Cardiac septum (tissue), 1 donor: ENCODE results near the gene DNAJC4. TPM values are rescaled to one million over a fixed set of nuclear protein-coding genes. Genes with fewer than 3 reads are reported as not detected.

Source experiments
- DNase-seq: peaks from one replicate; pipeline ENCODE4 v3.0.0-alpha.2; 2020; ENCODE audit warnings: low spot score
- intact Hi-C: fragments of 100-400 bp; cut with DNase I; formaldehyde crosslinking; loops from one replicate; pipeline ENCODE4 v1.14.0; 2022
- total RNA-seq: library from RNA; stranded (reverse); fragmentation: NEBNext Ultra II Directional; extraction: Animal tissue kit (Norgen Biotek cat#: 25700); gene quantifications from one replicate; pipeline ENCODE4 v1.2.1, GENCODE V29; 2021
- donor health status: DM: no; HTN: no; CAD: no.

The DNAJC4 gene
- total RNA-seq, 1 donor from 2014 or later: 51.9 TPM

GRCh38 chr11:64207256-64208085 lies 22.9 kb upstream of the DNAJC4 start:
- peak; percentile 93 for DNase-seq
- intact Hi-C loops: no loop called here

DNA sequence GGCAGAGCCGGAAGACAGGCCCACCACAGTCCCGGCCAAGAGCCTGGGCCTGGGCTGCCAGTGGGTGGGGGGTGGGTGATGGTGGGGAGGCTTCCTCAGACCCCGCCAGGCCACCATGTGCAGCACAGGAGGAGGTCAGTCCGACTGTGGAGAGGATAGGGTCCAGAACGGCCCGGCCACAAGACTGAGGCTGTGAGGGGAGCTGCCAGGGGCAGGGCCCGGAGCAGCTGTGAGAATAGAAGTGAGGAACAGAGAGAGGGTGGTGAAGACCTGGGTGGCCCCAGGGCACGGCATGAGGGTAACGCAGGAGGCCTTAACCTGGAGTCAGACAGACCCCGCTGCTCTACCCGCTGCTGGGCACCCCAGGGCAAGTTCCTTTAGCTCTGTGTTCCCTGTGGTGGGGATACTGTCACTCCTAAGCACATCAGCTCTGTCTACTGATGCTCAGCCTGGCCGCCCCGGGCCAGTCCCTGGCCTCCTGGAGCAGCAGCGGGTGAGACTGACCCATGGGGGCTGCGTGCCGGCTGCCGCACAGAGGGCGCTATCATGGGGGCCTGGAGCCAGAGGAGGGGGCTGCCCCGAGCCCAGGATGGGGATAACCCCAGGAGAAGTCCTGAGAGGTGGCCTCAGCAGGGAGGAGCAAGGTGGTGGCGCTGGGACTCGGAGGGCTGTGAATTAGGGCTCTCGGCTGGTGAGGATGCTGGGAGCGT lies 22.1 kb upstream of the DNAJC4 start:
- intact Hi-C loops: no loop called here

DNA sequence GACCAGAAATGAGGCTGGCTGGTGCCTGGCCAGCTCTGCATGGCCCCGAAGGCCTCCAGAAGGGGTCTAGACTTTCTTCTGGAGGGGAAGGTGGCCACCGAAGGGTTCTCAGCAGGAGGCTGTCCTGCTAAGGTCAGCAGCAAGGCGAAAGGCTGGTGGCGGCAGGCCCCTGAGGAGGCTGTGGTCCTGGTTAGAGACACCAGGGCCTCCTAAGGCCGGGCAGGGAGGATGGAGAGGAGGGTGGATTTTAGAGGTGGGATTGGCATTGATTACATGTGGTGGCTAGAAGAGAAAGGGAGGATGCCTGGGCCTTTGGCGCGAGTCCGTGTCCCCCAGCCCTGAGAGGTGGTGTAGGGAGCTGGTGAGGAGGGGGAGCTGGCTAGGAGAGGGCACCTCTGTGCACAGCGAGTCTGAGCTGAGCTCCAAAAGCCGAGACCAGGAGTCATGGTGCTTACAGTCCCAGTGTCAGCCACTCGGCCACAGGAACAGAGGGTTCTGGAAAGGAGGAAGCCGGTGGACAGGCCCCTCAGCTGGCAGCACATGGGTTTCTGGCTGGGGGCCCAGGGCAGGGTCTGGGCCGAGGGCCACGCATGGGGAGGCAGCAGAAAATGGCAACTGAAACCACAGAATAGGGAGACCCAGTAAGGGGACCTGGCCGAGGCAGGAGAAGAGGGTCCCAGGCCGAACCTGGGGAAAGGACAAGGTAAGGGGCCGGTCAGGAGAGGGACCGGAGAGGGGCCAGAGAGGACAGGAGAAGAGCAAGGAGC lies 21.4 kb upstream of the DNAJC4 start:
- DNase-seq: no peak
- intact Hi-C loops: no loop called here

More for the DNA sequence above, 22.1 kb upstream of the DNAJC4 start:
- no peak for DNase-seq

DNA sequence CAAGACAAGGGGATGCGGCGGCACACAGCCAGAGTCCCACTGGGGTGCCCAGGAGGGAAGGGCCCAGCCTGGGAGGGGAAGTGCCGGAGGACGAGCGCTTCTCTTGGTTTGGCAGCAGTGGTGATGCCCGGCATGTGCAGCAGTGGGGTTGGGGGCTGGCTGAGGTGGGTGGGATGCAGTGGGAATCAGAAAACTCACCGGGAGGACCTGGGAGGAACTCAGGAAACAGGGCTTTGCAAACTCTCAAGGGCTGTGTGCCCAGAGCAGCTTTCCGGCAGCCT lies 20.8 kb upstream of the DNAJC4 start:
- intact Hi-C loops: no loop called here
- DNase-seq: no peak

GRCh38 chr11:64210301-64211020 lies 19.9 kb upstream of the DNAJC4 start:
- intact Hi-C loops: no loop called here
- DNase-seq: no peak

GRCh38 chr11:64211181-64211872 lies 19.0 kb upstream of the DNAJC4 start:
- DNase-seq: no peak
- intact Hi-C loops: no loop called here

GRCh38 chr11:64216879-64217278 lies 13.5 kb upstream of the DNAJC4 start:
- intact Hi-C loops: no loop called here
- DNase-seq: no peak

- intact Hi-C loops: no loop called here
- DNase-seq: no peak
Observed at GRCh38 chr11:64218628-64219353, 11.6 kb upstream of the DNAJC4 start.

GRCh38 chr11:64219354-64219684 lies 11.0 kb upstream of the DNAJC4 start:
- no peak for DNase-seq
- intact Hi-C loops: no loop called here

GRCh38 chr11:64219755-64220154 lies 10.6 kb upstream of the DNAJC4 start:
- DNase-seq: no peak
- intact Hi-C loops: no loop called here

GRCh38 chr11:64220271-64220670 lies 10.1 kb upstream of the DNAJC4 start:
- intact Hi-C loops: no loop called here
- DNase-seq: no peak

- intact Hi-C loops: no loop called here
- DNase-seq: no peak
Observed at GRCh38 chr11:64220798-64221197, 9.6 kb upstream of the DNAJC4 start.

GRCh38 chr11:64222651-64223000 lies 7.7 kb upstream of the DNAJC4 start:
- intact Hi-C loops: no loop called here

GRCh38 chr11:64223001-64223651 lies 7.2 kb upstream of the DNAJC4 start:
- intact Hi-C loops: no loop called here
- no peak for DNase-seq

More at GRCh38 chr11:64222651-64223000, 7.7 kb upstream of the DNAJC4 start:
- DNase-seq: no peak

DNA sequence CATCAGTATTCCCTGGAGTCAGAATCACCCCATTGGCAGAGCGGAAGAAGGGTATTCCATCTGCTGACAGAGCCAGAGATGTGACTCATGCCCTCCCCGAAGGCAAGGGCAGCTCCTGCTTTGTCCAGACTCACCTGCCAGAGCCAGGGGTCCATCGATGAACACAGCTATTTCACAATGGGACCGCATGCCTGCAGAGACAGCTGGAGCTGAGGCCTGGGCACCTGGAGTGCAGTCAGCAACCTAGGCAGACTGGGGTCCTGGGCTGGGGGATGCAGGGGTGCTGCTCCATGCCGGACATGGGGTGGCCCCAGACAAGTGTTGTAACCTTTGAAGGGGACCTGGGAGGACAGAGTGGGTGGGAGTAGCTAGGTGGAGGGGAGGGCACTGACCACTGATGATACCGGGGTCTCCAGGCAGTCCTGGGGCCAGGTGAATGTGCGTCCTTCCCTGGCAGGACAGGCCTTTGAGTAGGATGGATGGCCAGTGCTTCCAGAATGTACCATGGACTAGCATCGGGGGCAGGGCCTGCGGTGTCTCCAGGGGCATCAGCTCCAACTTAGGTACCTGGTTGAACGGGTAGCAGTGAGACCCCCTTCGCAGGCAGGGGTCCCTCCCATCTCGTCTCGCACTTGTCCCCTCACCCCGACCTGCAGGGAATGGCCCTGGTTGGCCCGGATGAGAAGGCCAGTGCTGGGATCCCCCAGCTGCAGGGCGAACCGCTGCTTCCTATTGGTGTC lies 6.0 kb upstream of the DNAJC4 start:
- intact Hi-C loops: no loop called here
- DNase-seq: no peak

- intact Hi-C loops: no loop called here
- DNase-seq: no peak
Observed at GRCh38 chr11:64224891-64225607, 5.3 kb upstream of the DNAJC4 start.
